Measurements from ENCODE around the gene GLYATL1. TPM values are rescaled to one million over a fixed set of nuclear protein-coding genes. Genes with fewer than 3 reads are reported as not detected.

The GLYATL1 gene
- total and polyA plus RNA-seq, 2 experiments from 2014 or later, result 7.9 to 12.6 TPM

DNA sequence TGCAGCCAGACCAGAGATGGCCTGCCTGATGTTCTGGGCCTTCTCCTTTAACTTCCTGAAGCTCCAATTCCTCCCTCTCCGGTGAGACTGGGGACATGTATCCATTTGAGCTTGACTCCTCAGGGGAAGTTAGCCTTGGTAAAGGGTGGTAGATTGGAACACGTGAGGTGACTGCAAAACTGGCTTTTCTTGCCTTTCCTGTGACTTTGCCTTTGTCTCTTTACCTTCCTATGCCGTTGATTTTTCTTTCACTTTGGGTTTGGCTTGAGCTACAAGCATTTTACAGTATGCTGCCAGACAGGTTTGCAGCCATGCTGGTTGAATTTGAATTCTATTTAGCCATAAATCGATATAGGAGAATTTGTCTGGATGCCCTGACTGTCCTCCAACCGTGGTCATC is 16.8 kb upstream of the GLYATL1 start (continued):
- TF ChIP-seq, protein P1, sequence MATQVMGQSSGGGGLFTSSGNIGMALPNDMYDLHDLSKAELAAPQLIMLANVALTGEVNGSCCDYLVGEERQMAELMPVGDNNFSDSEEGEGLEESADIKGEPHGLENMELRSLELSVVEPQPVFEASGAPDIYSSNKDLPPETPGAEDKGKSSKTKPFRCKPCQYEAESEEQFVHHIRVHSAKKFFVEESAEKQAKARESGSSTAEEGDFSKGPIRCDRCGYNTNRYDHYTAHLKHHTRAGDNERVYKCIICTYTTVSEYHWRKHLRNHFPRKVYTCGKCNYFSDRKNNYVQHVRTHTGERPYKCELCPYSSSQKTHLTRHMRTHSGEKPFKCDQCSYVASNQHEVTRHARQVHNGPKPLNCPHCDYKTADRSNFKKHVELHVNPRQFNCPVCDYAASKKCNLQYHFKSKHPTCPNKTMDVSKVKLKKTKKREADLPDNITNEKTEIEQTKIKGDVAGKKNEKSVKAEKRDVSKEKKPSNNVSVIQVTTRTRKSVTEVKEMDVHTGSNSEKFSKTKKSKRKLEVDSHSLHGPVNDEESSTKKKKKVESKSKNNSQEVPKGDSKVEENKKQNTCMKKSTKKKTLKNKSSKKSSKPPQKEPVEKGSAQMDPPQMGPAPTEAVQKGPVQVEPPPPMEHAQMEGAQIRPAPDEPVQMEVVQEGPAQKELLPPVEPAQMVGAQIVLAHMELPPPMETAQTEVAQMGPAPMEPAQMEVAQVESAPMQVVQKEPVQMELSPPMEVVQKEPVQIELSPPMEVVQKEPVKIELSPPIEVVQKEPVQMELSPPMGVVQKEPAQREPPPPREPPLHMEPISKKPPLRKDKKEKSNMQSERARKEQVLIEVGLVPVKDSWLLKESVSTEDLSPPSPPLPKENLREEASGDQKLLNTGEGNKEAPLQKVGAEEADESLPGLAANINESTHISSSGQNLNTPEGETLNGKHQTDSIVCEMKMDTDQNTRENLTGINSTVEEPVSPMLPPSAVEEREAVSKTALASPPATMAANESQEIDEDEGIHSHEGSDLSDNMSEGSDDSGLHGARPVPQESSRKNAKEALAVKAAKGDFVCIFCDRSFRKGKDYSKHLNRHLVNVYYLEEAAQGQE (IDR thresholded peaks at IDR 0.05; ENCODE audit: unreplicated experiment), result no peak
- no peak for TF ChIP-seq JUNB (IDR thresholded peaks at IDR 0.05; ENCODE audit: unreplicated experiment)
- TF ChIP-seq EZH2phosphoT487 (IDR thresholded peaks at IDR 0.05; ENCODE audit: unreplicated experiment), result no peak
- TF ChIP-seq CREB1 (CRISPR knock-in tag; IDR thresholded peaks at IDR 0.05; ENCODE audit: low read depth), result no peak
- TF ChIP-seq ZNF331 (CRISPR knock-in tag; IDR thresholded peaks at IDR 0.05; ENCODE audit: low read depth), result no peak
- TF ChIP-seq POLR2AphosphoS5 (IDR thresholded peaks at IDR 0.05; ENCODE audit: low read depth), result no peak
- TF ChIP-seq, protein P2, sequence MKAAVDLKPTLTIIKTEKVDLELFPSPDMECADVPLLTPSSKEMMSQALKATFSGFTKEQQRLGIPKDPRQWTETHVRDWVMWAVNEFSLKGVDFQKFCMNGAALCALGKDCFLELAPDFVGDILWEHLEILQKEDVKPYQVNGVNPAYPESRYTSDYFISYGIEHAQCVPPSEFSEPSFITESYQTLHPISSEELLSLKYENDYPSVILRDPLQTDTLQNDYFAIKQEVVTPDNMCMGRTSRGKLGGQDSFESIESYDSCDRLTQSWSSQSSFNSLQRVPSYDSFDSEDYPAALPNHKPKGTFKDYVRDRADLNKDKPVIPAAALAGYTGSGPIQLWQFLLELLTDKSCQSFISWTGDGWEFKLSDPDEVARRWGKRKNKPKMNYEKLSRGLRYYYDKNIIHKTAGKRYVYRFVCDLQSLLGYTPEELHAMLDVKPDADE (IDR thresholded peaks at IDR 0.05), result no peak

DNA sequence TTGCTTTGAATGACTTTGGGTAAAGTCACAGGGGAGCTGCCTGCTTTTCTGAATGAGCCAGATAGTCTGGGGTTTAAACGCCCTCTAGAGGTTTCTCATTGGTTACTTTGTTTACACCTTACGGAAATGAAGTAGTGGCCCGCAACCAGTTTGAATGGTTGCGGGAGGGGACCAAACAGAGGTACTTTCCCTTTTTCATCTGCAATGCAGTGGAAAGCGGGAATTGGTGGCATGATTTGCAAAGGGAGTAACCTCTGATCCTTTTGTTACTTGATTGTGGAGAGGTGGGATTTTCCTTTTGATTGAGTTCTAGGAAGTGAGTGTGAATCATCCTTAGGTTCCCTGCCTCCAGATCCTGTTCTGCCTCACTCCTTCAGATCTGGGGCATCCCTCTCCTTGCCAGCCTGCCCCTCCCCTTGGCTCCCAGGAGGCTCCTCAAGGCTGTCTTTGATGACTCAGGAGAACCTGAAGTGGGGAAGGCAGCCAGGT is 15.9 kb upstream of the GLYATL1 start:
- Histone ChIP-seq H3K4me1 (ENCODE audit: insufficient read depth) (peaks cover 34% of the 10 kb centered on the region), H3K4me2 (peak overlapping the region; percentile 41), H3K36me3 (ENCODE audit: insufficient read depth) (no peaks in the 10 kb centered on the region), H3K27ac (ENCODE audit: low read depth) (peak overlapping the region; percentile 6; the same call in 1 of the 2 replicates), H2AFZ (peak overlapping the region; percentile 64; the same call in 1 of the 2 replicates), H3K79me2 (replicated peaks; ENCODE audit: insufficient read depth) (no peaks in the 10 kb centered on the region), H3K9me2 (ENCODE audit: insufficient read depth) (no peaks in the 10 kb centered on the region; the same call in 1 of the 2 replicates), H4K20me1 (replicated peaks; ENCODE audit: insufficient read depth) (no peaks in the 10 kb centered on the region), H3K27me3 (ENCODE audit: insufficient read depth) (no peaks in the 10 kb centered on the region), H3K4me3 (peak overlapping the region; percentile 31; the same call in 1 of the 2 replicates), H3F3A (replicated peaks; ENCODE audit: low read depth) (no peaks in the 10 kb centered on the region)
- Mint-ChIP-seq H3K4me3 (peak overlapping the region; percentile 66), H3K36me3 (ENCODE audit: low read depth) (no peaks in the 10 kb centered on the region), H3K9me3 (0 out of 3 replicates have a peak, but pooled peaks cover under 1% of the 10 kb centered on the region), H3K27ac (peak overlapping the region; percentile 85), H3K4me1 (peaks cover 40% of the 10 kb centered on the region), H3K27me3 (ENCODE audit: insufficient read depth, low read depth, poor library complexity) (peaks cover 5% of the 10 kb centered on the region)
- ATAC-seq (peak; percentile 66), DNase-seq (ENCODE audit: low spot score) (peak; percentile 92)
- TF ChIP-seq NANOG (IDR thresholded peaks at IDR 0.05; ENCODE audit: borderline replicate concordance) (no peak), ZNF331 (CRISPR knock-in tag; IDR thresholded peaks at IDR 0.05; ENCODE audit: low read depth) (no peak), STAT1 (IDR thresholded peaks at IDR 0.05; ENCODE audit: unreplicated experiment) (no peak), POLR2AphosphoS5 (IDR thresholded peaks at IDR 0.05; ENCODE audit: low read depth) (no peak), JUNB (IDR thresholded peaks at IDR 0.05; ENCODE audit: unreplicated experiment) (no peak), EZH2phosphoT487 (IDR thresholded peaks at IDR 0.05; ENCODE audit: unreplicated experiment) (no peak)
- TF ChIP-seq, protein P3, sequence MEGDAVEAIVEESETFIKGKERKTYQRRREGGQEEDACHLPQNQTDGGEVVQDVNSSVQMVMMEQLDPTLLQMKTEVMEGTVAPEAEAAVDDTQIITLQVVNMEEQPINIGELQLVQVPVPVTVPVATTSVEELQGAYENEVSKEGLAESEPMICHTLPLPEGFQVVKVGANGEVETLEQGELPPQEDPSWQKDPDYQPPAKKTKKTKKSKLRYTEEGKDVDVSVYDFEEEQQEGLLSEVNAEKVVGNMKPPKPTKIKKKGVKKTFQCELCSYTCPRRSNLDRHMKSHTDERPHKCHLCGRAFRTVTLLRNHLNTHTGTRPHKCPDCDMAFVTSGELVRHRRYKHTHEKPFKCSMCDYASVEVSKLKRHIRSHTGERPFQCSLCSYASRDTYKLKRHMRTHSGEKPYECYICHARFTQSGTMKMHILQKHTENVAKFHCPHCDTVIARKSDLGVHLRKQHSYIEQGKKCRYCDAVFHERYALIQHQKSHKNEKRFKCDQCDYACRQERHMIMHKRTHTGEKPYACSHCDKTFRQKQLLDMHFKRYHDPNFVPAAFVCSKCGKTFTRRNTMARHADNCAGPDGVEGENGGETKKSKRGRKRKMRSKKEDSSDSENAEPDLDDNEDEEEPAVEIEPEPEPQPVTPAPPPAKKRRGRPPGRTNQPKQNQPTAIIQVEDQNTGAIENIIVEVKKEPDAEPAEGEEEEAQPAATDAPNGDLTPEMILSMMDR (conservative IDR thresholded peaks at IDR 0.05; ENCODE audit: low read depth in 2 of 2), result peak; percentile 62
- TF ChIP-seq, protein P4, sequence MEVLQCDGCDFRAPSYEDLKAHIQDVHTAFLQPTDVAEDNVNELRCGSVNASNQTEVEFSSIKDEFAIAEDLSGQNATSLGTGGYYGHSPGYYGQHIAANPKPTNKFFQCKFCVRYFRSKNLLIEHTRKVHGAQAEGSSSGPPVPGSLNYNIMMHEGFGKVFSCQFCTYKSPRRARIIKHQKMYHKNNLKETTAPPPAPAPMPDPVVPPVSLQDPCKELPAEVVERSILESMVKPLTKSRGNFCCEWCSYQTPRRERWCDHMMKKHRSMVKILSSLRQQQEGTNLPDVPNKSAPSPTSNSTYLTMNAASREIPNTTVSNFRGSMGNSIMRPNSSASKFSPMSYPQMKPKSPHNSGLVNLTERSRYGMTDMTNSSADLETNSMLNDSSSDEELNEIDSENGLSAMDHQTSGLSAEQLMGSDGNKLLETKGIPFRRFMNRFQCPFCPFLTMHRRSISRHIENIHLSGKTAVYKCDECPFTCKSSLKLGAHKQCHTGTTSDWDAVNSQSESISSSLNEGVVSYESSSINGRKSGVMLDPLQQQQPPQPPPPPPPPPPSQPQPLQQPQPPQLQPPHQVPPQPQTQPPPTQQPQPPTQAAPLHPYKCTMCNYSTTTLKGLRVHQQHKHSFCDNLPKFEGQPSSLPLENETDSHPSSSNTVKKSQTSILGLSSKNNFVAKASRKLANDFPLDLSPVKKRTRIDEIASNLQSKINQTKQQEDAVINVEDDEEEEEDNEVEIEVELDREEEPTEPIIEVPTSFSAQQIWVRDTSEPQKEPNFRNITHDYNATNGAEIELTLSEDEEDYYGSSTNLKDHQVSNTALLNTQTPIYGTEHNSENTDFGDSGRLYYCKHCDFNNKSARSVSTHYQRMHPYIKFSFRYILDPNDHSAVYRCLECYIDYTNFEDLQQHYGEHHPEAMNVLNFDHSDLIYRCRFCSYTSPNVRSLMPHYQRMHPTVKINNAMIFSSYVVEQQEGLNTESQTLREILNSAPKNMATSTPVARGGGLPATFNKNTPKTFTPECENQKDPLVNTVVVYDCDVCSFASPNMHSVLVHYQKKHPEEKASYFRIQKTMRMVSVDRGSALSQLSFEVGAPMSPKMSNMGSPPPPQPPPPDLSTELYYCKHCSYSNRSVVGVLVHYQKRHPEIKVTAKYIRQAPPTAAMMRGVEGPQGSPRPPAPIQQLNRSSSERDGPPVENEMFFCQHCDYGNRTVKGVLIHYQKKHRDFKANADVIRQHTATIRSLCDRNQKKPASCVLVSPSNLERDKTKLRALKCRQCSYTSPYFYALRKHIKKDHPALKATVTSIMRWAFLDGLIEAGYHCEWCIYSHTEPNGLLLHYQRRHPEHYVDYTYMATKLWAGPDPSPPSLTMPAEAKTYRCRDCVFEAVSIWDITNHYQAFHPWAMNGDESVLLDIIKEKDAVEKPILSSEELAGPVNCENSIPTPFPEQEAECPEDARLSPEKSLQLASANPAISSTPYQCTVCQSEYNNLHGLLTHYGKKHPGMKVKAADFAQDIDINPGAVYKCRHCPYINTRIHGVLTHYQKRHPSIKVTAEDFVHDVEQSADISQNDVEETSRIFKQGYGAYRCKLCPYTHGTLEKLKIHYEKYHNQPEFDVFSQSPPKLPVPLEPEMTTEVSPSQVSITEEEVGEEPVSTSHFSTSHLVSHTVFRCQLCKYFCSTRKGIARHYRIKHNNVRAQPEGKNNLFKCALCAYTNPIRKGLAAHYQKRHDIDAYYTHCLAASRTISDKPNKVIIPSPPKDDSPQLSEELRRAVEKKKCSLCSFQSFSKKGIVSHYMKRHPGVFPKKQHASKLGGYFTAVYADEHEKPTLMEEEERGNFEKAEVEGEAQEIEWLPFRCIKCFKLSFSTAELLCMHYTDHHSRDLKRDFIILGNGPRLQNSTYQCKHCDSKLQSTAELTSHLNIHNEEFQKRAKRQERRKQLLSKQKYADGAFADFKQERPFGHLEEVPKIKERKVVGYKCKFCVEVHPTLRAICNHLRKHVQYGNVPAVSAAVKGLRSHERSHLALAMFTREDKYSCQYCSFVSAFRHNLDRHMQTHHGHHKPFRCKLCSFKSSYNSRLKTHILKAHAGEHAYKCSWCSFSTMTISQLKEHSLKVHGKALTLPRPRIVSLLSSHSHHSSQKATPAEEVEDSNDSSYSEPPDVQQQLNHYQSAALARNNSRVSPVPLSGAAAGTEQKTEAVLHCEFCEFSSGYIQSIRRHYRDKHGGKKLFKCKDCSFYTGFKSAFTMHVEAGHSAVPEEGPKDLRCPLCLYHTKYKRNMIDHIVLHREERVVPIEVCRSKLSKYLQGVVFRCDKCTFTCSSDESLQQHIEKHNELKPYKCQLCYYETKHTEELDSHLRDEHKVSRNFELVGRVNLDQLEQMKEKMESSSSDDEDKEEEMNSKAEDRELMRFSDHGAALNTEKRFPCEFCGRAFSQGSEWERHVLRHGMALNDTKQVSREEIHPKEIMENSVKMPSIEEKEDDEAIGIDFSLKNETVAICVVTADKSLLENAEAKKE (CRISPR knock-in tag; IDR thresholded peaks at IDR 0.05), result no peak
